Upper lobe of left lung (tissue), 4 donors: ENCODE measurements around the gene NDUFB10.

ENCODE experiments used
- CTCF ChIP-seq, 6 experiments: fragments of 450-650 bp in 4 of 6; fragments of 200-600 bp in 2 of 6; sonication (generic) in 2 of 6; IDR thresholded peaks; one replicate each; pipeline ENCODE4 v1.5.1; 2016 to 2019; ENCODE audit warnings: antibody characterized with exemption in 6 of 6
- EP300 ChIP-seq, 4 donors: sonication (generic); formaldehyde crosslinking; IDR thresholded peaks; one replicate each; pipeline ENCODE4 v1.5.1; 2017; ENCODE audit warnings: antibody characterized with exemption in 4 of 4, control low read depth in 2 of 4
- POLR2A ChIP-seq, 4 donors: fragments of 450-650 bp; IDR thresholded peaks; one replicate each; pipeline ENCODE4 v1.5.1; 2016 to 2017; ENCODE audit warnings: antibody characterized with exemption in 4 of 4, mild to moderate bottlenecking in 2 of 4
- POLR2AphosphoS5 ChIP-seq, 2 donors: sonication (generic); formaldehyde crosslinking; IDR thresholded peaks; one replicate each; pipeline ENCODE4 v1.5.1; 2017; ENCODE audit warnings: antibody characterized with exemption in 2 of 2

GRCh38 chr16:1981398-1981836, 22.1 kb downstream of the NDUFB10 start, which contains the start of gene NOXO1:
- no peak for TF ChIP-seq POLR2A (IDR thresholded peaks at IDR 0.05)
- TF ChIP-seq EP300 (IDR thresholded peaks at IDR 0.05), result no peak
- TF ChIP-seq CTCF (IDR thresholded peaks at IDR 0.05), result no peak
- no peak for TF ChIP-seq POLR2AphosphoS5 (IDR thresholded peaks at IDR 0.05)
